Measurements from ENCODE around the gene NAA20.

DNA sequence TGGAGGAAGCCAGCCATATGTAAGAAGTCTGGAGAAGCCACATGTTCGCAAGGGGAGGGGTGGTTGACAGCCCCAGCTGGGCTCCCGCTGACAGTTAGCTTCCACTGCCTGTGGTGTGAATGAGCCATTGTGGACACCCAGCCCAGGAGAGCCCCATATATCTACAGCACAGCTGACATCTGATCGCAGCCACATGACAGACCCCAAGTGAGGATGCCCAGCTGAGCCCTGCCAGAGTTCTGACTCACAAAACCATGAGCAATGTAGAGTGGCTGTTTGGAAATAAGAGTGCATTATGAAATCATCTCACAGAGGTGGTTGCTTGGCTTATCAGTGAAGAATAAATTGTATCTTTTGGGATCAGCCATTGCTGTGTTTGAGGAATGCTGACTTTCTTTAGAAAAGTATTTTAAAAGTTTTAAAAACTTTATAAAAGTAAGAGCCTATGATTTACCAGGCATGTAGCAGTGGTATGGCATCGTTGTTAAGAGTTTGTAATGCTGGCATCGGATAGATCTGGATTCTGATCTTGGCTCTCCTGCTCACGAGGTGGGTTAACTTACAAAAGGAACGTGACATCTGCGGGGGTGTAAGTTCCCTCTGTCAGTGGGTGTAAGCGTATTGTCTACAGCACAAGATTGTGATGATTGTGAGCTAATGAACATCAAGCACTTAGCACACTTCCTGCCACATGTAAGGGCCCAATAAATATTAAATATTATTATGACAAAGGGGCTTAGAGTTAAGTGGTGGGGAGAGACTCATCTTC is 59.3 kb downstream of the NAA20 start:
- TF ChIP-seq, protein P1, sequence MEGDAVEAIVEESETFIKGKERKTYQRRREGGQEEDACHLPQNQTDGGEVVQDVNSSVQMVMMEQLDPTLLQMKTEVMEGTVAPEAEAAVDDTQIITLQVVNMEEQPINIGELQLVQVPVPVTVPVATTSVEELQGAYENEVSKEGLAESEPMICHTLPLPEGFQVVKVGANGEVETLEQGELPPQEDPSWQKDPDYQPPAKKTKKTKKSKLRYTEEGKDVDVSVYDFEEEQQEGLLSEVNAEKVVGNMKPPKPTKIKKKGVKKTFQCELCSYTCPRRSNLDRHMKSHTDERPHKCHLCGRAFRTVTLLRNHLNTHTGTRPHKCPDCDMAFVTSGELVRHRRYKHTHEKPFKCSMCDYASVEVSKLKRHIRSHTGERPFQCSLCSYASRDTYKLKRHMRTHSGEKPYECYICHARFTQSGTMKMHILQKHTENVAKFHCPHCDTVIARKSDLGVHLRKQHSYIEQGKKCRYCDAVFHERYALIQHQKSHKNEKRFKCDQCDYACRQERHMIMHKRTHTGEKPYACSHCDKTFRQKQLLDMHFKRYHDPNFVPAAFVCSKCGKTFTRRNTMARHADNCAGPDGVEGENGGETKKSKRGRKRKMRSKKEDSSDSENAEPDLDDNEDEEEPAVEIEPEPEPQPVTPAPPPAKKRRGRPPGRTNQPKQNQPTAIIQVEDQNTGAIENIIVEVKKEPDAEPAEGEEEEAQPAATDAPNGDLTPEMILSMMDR (IDR thresholded peaks at IDR 0.05; ENCODE audit: insufficient read depth, low read length, poor library complexity, severe bottlenecking) = no peak
- no peak for TF ChIP-seq EZH2phosphoT487 (conservative IDR thresholded peaks at IDR 0.05; ENCODE audit: low read length)

Measured in SU-DHL-6 (cell line).